ENCODE data around the gene DHX40. TPM values are rescaled to one million over a fixed set of nuclear protein-coding genes. Genes with fewer than 3 reads are reported as not detected.

Gene DHX40
- total and polyA plus RNA-seq, 2 of the 8 experiments (the other 6 are each of a cell fraction or from before 2014, with no cell fraction given) = 13.5 to 28.3 TPM

DNA sequence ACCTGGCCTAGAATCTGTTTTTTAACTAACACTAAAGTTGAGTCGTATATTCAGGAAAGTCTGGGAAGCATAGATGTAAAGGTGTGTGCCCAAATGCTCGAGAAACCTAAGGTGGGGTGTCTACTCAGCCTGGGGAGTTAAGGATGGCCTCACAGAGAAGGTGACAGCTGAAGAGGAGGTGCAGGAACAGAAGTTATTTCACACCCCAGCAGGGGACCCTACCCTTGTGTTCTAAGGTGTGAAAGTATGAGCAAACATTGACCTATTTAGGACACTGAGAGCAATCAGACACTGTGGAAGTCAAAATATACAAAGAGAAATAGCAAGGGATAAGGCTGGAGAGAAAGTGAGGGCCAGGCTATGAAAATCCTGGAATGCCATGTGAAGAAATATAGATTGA lies 49.0 kb upstream of the DHX40 start:
- Histone ChIP-seq H3K4me3 (ENCODE audit: extremely low read depth in 1 of 4, insufficient read depth in 2 of 4, low read depth in 3 of 4, low read length in 4 of 4) (no peak overlapping the region), H3K56ac (replicated peaks; ENCODE audit: insufficient read length, low read depth, low read length) (no peak overlapping the region), H3K23ac (ENCODE audit: insufficient read length) (no peak overlapping the region), H3K9ac (replicated peaks in 1 of 4; ENCODE audit: extremely low read depth in 1 of 4, low read depth in 3 of 4, low read length in 3 of 4) (no peak overlapping the region), H3K27ac (ENCODE audit: low read depth, low read length) (no peak overlapping the region), H3K4ac (replicated peaks; ENCODE audit: insufficient read length, low read depth, low read length) (no peak overlapping the region), H4K8ac (ENCODE audit: extremely low read depth, insufficient read depth, low read length) (no peak overlapping the region), H3K14ac (ENCODE audit: insufficient read length) (no peak overlapping the region), H2AK5ac (ENCODE audit: low read depth, low read length) (no peak overlapping the region), H3K79me2 (ENCODE audit: control insufficient read depth in 1 of 2, insufficient read depth in 2 of 2, low read length in 2 of 2) (no peaks in the 10 kb centered on the region), H3K79me1 (ENCODE audit: low read depth, low read length) (no peaks in the 10 kb centered on the region), H2BK5ac (ENCODE audit: low read depth, low read length) (no peak overlapping the region), H3K9me3 (ENCODE audit: insufficient read depth in 2 of 2, low read depth in 1 of 2, low read length in 1 of 2) (no peaks in the 10 kb centered on the region), H3K4me1 (replicated peaks in 1 of 4; ENCODE audit: control insufficient read depth in 3 of 4, insufficient read depth in 4 of 4, low read length in 3 of 4) (no peaks in the 10 kb centered on the region), H3K36me3 (ENCODE audit: control insufficient read depth in 2 of 4, insufficient read depth in 4 of 4, low read length in 3 of 4) (no peaks in the 10 kb centered on the region), H4K5ac (ENCODE audit: insufficient read length, low read depth, low read length) (no peak overlapping the region), H3K4me2 (ENCODE audit: insufficient read depth in 1 of 2, low read depth in 2 of 2, low read length in 2 of 2) (no peak overlapping the region), H2BK120ac (replicated peaks; ENCODE audit: low read depth, low read length) (no peak overlapping the region), H3K27me3 (replicated peaks in 1 of 4; ENCODE audit: control insufficient read depth in 3 of 4, extremely low read depth in 1 of 4, insufficient read depth in 3 of 4, low read length in 3 of 4) (no peaks in the 10 kb centered on the region), H2BK15ac (ENCODE audit: low read length) (no peak overlapping the region), H3K18ac (ENCODE audit: extremely low read depth, low read length) (no peak overlapping the region), H3K23me2 (ENCODE audit: low read depth, low read length) (no peaks in the 10 kb centered on the region), H4K91ac (replicated peaks; ENCODE audit: insufficient read length, low read length) (no peak overlapping the region), H4K20me1 (replicated peaks in 1 of 2; ENCODE audit: control insufficient read depth in 1 of 2, insufficient read depth in 2 of 2, low read length in 2 of 2) (no peaks in the 10 kb centered on the region), H2BK12ac (ENCODE audit: low read depth, low read length) (no peak overlapping the region), H2BK20ac (ENCODE audit: low read length) (no peak overlapping the region), H2AFZ (ENCODE audit: low read length) (peak overlapping the region; percentile 53; the same call in 1 of the 2 replicates)
- POLR2A ChIA-PET (ENCODE audit: partially characterized antibody) = interaction anchor here (0.7 kb wide), 1 partner anchor 119 kb away, joined by 3 read pairs; no protein-coding TSS in a partner anchor
- FAIRE-seq (no peak), DNase-seq (ENCODE audit: low read depth in 1 of 2, low spot score in 2 of 2) (no peak)
- CTCF ChIA-PET (ENCODE audit: partially characterized antibody) = interaction anchor here (1.1 kb wide), 1 partner anchor 10 kb away, joined by 3 read pairs; no protein-coding TSS in a partner anchor
- TF ChIP-seq, protein P1, sequence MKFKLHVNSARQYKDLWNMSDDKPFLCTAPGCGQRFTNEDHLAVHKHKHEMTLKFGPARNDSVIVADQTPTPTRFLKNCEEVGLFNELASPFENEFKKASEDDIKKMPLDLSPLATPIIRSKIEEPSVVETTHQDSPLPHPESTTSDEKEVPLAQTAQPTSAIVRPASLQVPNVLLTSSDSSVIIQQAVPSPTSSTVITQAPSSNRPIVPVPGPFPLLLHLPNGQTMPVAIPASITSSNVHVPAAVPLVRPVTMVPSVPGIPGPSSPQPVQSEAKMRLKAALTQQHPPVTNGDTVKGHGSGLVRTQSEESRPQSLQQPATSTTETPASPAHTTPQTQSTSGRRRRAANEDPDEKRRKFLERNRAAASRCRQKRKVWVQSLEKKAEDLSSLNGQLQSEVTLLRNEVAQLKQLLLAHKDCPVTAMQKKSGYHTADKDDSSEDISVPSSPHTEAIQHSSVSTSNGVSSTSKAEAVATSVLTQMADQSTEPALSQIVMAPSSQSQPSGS (IDR thresholded peaks at IDR 0.05; ENCODE audit: low read length) = no peak
- TF ChIP-seq CHD1 (IDR thresholded peaks at IDR 0.05; ENCODE audit: low read depth, low read length) = no peak
- no peak for TF ChIP-seq SIX5 (IDR thresholded peaks at IDR 0.05; ENCODE audit: low read depth, low read length)
- no peak for TF ChIP-seq TAF7 (optimal IDR thresholded peaks at IDR 0.05; ENCODE audit: borderline replicate concordance, low read depth, low read length)
- TF ChIP-seq JUN (IDR thresholded peaks at IDR 0.05; ENCODE audit: low read depth, low read length) = no peak
- TF ChIP-seq SP2 (IDR thresholded peaks at IDR 0.05; ENCODE audit: low read length) = no peak
- TF ChIP-seq POU5F1 (IDR thresholded peaks at IDR 0.05; ENCODE audit: low read depth, low read length) = no peak
- no peak for TF ChIP-seq RXRA (IDR thresholded peaks at IDR 0.05; ENCODE audit: insufficient read depth, low read depth, low read length)
- no peak for TF ChIP-seq CTBP2 (IDR thresholded peaks at IDR 0.05; ENCODE audit: borderline replicate concordance, insufficient read depth, insufficient read length, low read length)
- no peak for TF ChIP-seq FOSL1 (IDR thresholded peaks at IDR 0.05; ENCODE audit: insufficient read depth, low read depth, low read length)
- WGBS, 2 experiments (ENCODE audit: extremely low coverage in 1 of 2, insufficient coverage in 1 of 2, insufficient read length in 1 of 2, insufficient replicate concordance in 2 of 2, low coverage in 1 of 2, low lambda C conversion rate in 2 of 2, missing lambda C conversion rate in 1 of 2) = 83% methylated on average over 2 of the region's 2 CpGs; no CpG with 5 or more reads in 1 of the 2 experiments
